Measurements from ENCODE around the gene CYP19A1. TPM values are rescaled to one million over a fixed set of nuclear protein-coding genes. Genes with fewer than 3 reads are reported as not detected.

CYP19A1 gene
- total RNA-seq (2014; rRNA removed; shearing (Covaris generic)) (0.51 and 0.76 TPM in 2 replicates), polyA plus RNA-seq (2016; fragmentation: Nextera tagmentation; extraction: Ambion mirVana) (0.85 and 1.2 TPM in 2 replicates)

DNA sequence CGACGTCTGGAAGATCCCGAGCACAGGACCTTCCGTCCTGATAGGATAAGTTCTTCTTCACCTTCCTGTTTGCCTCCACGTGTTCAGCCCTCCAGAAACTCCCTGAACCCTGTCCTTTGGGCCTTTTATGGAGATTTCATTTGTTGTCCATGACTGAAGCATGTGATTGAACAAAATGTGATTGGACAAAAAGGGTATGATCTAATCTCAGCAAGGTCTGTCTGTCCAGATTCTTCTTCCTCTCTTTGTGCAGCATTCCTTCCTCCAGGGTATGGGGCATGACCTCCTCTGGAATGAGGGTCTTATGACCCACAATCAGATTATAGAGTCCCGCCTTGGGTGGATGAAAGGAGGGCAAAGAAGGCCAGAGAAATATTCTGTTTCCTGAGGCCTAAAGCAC lies at the start of gene CYP19A1:
CYP19A1 (minus strand) TSS at position 101 of the 400 bp plus-strand sequence. CDS start 95,684 bp downstream, outside the sequence.
- Histone ChIP-seq H3K79me2 (ENCODE audit: insufficient read depth) (no peaks in the 10 kb centered on the region), H3K36me3 (ENCODE audit: low read depth) (no peaks in the 10 kb centered on the region), H3K9me2 (ENCODE audit: insufficient read depth) (no peaks in the 10 kb centered on the region), H4K20me1 (ENCODE audit: insufficient read depth) (no peaks in the 10 kb centered on the region), H3K4me2 (ENCODE audit: unreplicated experiment) (no peak within 1 kb of the TSS), H3K9ac (no peak within 1 kb of the TSS), H3K4me1 (ENCODE audit: insufficient read depth) (0 out of 2 replicates have a peak, but pooled peaks cover 3% of the 10 kb centered on the region), H3F3A (ENCODE audit: insufficient read depth) (no peaks in the 10 kb centered on the region), H2AFZ (no peak within 1 kb of the TSS), H3K27me3 (replicated peaks; ENCODE audit: insufficient read depth) (no peaks in the 10 kb centered on the region), H3K27ac (no peak within 1 kb of the TSS), H3K9me3 (ENCODE audit: low read depth) (no peaks in the 10 kb centered on the region), H3K4me3 (no peak within 1 kb of the TSS)
- WGBS, 2 experiments (ENCODE audit: low coverage in 1 of 2, low lambda C conversion rate in 2 of 2, missing lambda C conversion rate in 2 of 2) = 85% methylated on average over 6 of the region's 6 CpGs
- no peak for DNase-seq
- TF ChIP-seq EZH2phosphoT487 (IDR thresholded peaks at IDR 0.05; ENCODE audit: insufficient read depth, low read depth) (no peak), EZH2 (IDR thresholded peaks at IDR 0.05; ENCODE audit: insufficient read depth, poor library complexity, severe bottlenecking) (no peak)
- in situ Hi-C loops (cut with MboI) = no loop called here

DNA sequence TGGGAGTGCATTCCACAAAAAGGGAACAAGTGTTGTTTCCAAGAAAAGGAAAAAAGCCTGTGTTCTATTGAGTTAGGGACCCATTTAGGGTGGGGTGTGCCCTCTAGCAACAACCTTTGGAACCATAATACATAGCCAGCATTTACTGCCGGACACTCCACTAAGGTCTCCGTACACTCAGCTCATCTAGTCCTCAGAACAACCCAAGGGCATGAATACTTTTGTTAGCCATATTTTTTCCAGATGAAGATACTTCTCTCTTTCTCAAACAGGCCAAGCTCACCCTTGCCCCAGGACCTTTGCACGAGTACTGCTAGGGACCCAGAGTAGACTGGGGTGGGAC lies 49.3 kb upstream of the CYP19A1 start:
- Histone ChIP-seq H4K20me1 (ENCODE audit: insufficient read depth) (no peaks in the 10 kb centered on the region), H3K27me3 (replicated peaks; ENCODE audit: insufficient read depth) (no peaks in the 10 kb centered on the region), H3K9me2 (ENCODE audit: insufficient read depth) (no peaks in the 10 kb centered on the region), H3K36me3 (ENCODE audit: low read depth) (no peaks in the 10 kb centered on the region), H3K4me1 (ENCODE audit: insufficient read depth) (no peaks in the 10 kb centered on the region), H3F3A (ENCODE audit: insufficient read depth) (no peaks in the 10 kb centered on the region), H3K9me3 (ENCODE audit: low read depth) (no peaks in the 10 kb centered on the region), H3K27ac (no peak overlapping the region), H3K4me3 (no peak overlapping the region), H3K9ac (no peak overlapping the region), H2AFZ (no peak overlapping the region), H3K4me2 (ENCODE audit: unreplicated experiment) (no peak overlapping the region), H3K79me2 (ENCODE audit: insufficient read depth) (no peaks in the 10 kb centered on the region)
- 89 to 92% methylated on average over 3 of the region's 3 CpGs for WGBS, 2 experiments (ENCODE audit: low coverage in 1 of 2, low lambda C conversion rate in 2 of 2, missing lambda C conversion rate in 2 of 2)
- in situ Hi-C loops (cut with MboI) = loop anchor here (10.0 to 25.0 kb wide), 2 partner anchors 223 to 450 kb away; no protein-coding TSS in a partner anchor
- no peak for TF ChIP-seq EZH2phosphoT487 (IDR thresholded peaks at IDR 0.05; ENCODE audit: insufficient read depth, low read depth)
- DNase-seq = no peak

- Histone ChIP-seq H3K9me2 (ENCODE audit: insufficient read depth) (no peaks in the 10 kb centered on the region), H3K9ac (no peak overlapping the region), H3K4me1 (ENCODE audit: insufficient read depth) (no peaks in the 10 kb centered on the region), H3K4me2 (ENCODE audit: unreplicated experiment) (no peak overlapping the region), H3K9me3 (ENCODE audit: low read depth) (no peaks in the 10 kb centered on the region), H3F3A (ENCODE audit: insufficient read depth) (no peaks in the 10 kb centered on the region), H3K79me2 (ENCODE audit: insufficient read depth) (no peaks in the 10 kb centered on the region), H2AFZ (no peak overlapping the region), H3K4me3 (no peak overlapping the region), H3K27ac (no peak overlapping the region), H3K27me3 (replicated peaks; ENCODE audit: insufficient read depth) (no peaks in the 10 kb centered on the region), H4K20me1 (ENCODE audit: insufficient read depth) (no peaks in the 10 kb centered on the region), H3K36me3 (ENCODE audit: low read depth) (no peaks in the 10 kb centered on the region)
- 64 to 66% methylated on average over 10 of the region's 10 CpGs for WGBS, 2 experiments (ENCODE audit: low coverage in 1 of 2, low lambda C conversion rate in 2 of 2, missing lambda C conversion rate in 2 of 2)
- in situ Hi-C loops (cut with MboI) = loop anchor here (10.0 to 25.0 kb wide), 2 partner anchors 222 to 450 kb away; no protein-coding TSS in a partner anchor
- TF ChIP-seq EZH2phosphoT487 (IDR thresholded peaks at IDR 0.05; ENCODE audit: insufficient read depth, low read depth) = no peak
- TF ChIP-seq EZH2 (IDR thresholded peaks at IDR 0.05; ENCODE audit: insufficient read depth, poor library complexity, severe bottlenecking) = no peak
- no peak for DNase-seq
These were observed 48.7 kb upstream of the CYP19A1 start for GRCh38 chr15:51386960-51387698.

- no peak overlapping the region for H3K4me3 ChIP-seq
- H3K36me3 ChIP-seq (ENCODE audit: low read depth) = no peaks in the 10 kb centered on the region
- no peaks in the 10 kb centered on the region for H3K27me3 ChIP-seq (replicated peaks; ENCODE audit: insufficient read depth)
- no peak overlapping the region for H3K9ac ChIP-seq
- no peaks in the 10 kb centered on the region for H3K9me2 ChIP-seq (ENCODE audit: insufficient read depth)
- WGBS, 2 experiments (ENCODE audit: low coverage in 1 of 2, low lambda C conversion rate in 2 of 2, missing lambda C conversion rate in 2 of 2) = 85 to 90% methylated on average over 10 to 12 of the region's 12 CpGs
- H4K20me1 ChIP-seq (ENCODE audit: insufficient read depth) = no peaks in the 10 kb centered on the region
- in situ Hi-C loops (cut with MboI) = loop anchor here (10.0 to 25.0 kb wide), 2 partner anchors 222 to 449 kb away; no protein-coding TSS in a partner anchor
- H3K79me2 ChIP-seq (ENCODE audit: insufficient read depth) = no peaks in the 10 kb centered on the region
- TF ChIP-seq EZH2 (IDR thresholded peaks at IDR 0.05; ENCODE audit: insufficient read depth, poor library complexity, severe bottlenecking) = no peak
- TF ChIP-seq EZH2phosphoT487 (IDR thresholded peaks at IDR 0.05; ENCODE audit: insufficient read depth, low read depth) = no peak
- no peaks in the 10 kb centered on the region for H3K9me3 ChIP-seq (ENCODE audit: low read depth)
- no peaks in the 10 kb centered on the region for H3F3A ChIP-seq (ENCODE audit: insufficient read depth)
- no peaks in the 10 kb centered on the region for H3K4me1 ChIP-seq (ENCODE audit: insufficient read depth)
- no peak for DNase-seq
- no peak overlapping the region for H2AFZ ChIP-seq
- no peak overlapping the region for H3K27ac ChIP-seq
- no peak overlapping the region for H3K4me2 ChIP-seq (ENCODE audit: unreplicated experiment)
These were observed 48.1 kb upstream of the CYP19A1 start for GRCh38 chr15:51386486-51386885.

Measured in GM23248 (cell line).